WTC11 (cell line): Measurements from ENCODE around the gene FZD1. TPM values are rescaled to one million over a fixed set of nuclear protein-coding genes. Genes with fewer than 3 reads are reported as not detected.
A peak's percentile ranks its signal among the peaks of the same experiment; 100 is the strongest.

ENCODE experiments used
- ATAC-seq: fragments of 200-7000 bp; cut with Tn5 transposase; 2 replicates; pipeline ENCODE4 v1.10.0; 2021; ENCODE audit warnings: mild to moderate bottlenecking, moderate library complexity
- CTCF ChIA-PET: fragments of 300-600 bp; sonication (Branson Sonifier 250); formaldehyde crosslinking; loops from one replicate; lab custom pipeline; 2021; ENCODE audit warnings: antibody characterized with exemption; lab: Charles Lee
- POLR2A ChIA-PET: fragments of 350-600 bp; sonication (Branson Sonifier 250); formaldehyde crosslinking; loops from one replicate; lab custom pipeline; 2021; ENCODE audit warnings: antibody characterized with exemption; lab: Charles Lee
- DNase-seq: peaks from one replicate; pipeline ENCODE4 v3.0.0; 2021; ENCODE audit warnings: low spot score
- H3K27ac Mint-ChIP-seq: 2 replicates; pipeline ENCODE4 v1.8.0; 2021; ENCODE audit warnings: mixed read lengths
- H3K27me3 Mint-ChIP-seq: 2 replicates; pipeline ENCODE4 v1.8.0; 2021; ENCODE audit warnings: low read depth, mild to moderate bottlenecking, moderate library complexity, mixed read lengths
- H3K36me3 Mint-ChIP-seq: 2 replicates; pipeline ENCODE4 v1.8.0; 2021; ENCODE audit warnings: mixed read lengths
- H3K4me1 Mint-ChIP-seq: 2 replicates; pipeline ENCODE4 v1.8.0; 2022; ENCODE audit warnings: mixed read lengths
- H3K4me3 Mint-ChIP-seq: 2 replicates; pipeline ENCODE4 v1.8.0; 2021; ENCODE audit warnings: mild to moderate bottlenecking, moderate library complexity, mixed read lengths
- H3K9me3 Mint-ChIP-seq: 2 replicates; pipeline ENCODE4 v1.8.0; 2021; ENCODE audit warnings: mixed read lengths
- ATF1 ChIP-seq: sonication (generic); formaldehyde crosslinking; IDR thresholded peaks from 2 replicates; pipeline ENCODE4 v1.8.1; 2023; ENCODE audit warnings: mild to moderate bottlenecking, moderate library complexity, missing genetic modification reagents
- CREB1 ChIP-seq: sonication (generic); formaldehyde crosslinking; IDR thresholded peaks from 2 replicates; pipeline ENCODE4 v1.8.0; 2023; ENCODE audit warnings: mild to moderate bottlenecking, missing genetic modification reagents
- FOXP1 ChIP-seq: sonication (generic); formaldehyde crosslinking; IDR thresholded peaks from 2 replicates; pipeline ENCODE4 v1.8.0; 2022; ENCODE audit warnings: missing genetic modification reagents, mild to moderate bottlenecking, moderate library complexity, borderline replicate concordance
- KAT7 ChIP-seq: sonication (generic); formaldehyde crosslinking; IDR thresholded peaks from 2 replicates; pipeline ENCODE4 v1.8.1; 2023; ENCODE audit warnings: missing genetic modification reagents, mild to moderate bottlenecking, borderline replicate concordance
- MYBL2 ChIP-seq: sonication (generic); formaldehyde crosslinking; IDR thresholded peaks from 2 replicates; pipeline ENCODE4 v1.8.1; 2023; ENCODE audit warnings: mild to moderate bottlenecking, moderate library complexity, missing genetic modification reagents
- ZNF121 ChIP-seq: sonication (generic); formaldehyde crosslinking; IDR thresholded peaks from 2 replicates; pipeline ENCODE4 v1.8.0; 2023; ENCODE audit warnings: missing genetic modification reagents
- ZNF423 ChIP-seq: fragments of 250-450 bp; sonication (Bioruptor Pico); IDR thresholded peaks from 2 replicates; pipeline ENCODE4 v2.1.2; 2022; ENCODE audit warnings: mild to moderate bottlenecking, moderate library complexity
- total RNA-seq: library from RNA; stranded (reverse); gene quantifications from 3 replicates; pipeline ENCODE4 v1.2.3, GENCODE V29; 2021
- TF ChIP-seq, protein P1 (sequence below): sonication (generic); formaldehyde crosslinking; IDR thresholded peaks from 2 replicates; pipeline ENCODE4 v1.8.1; 2022; ENCODE audit warnings: low read depth, missing genetic modification reagents, borderline replicate concordance
- TF ChIP-seq, protein P2 (sequence below): sonication (generic); formaldehyde crosslinking; IDR thresholded peaks from 2 replicates; pipeline ENCODE4 v1.8.0; 2022; ENCODE audit warnings: mild to moderate bottlenecking, missing genetic modification reagents
- TF ChIP-seq, protein P3 (sequence below): fragments of 250-450 bp; sonication (Bioruptor Pico); IDR thresholded peaks from 2 replicates; pipeline ENCODE4 v1.9.0; 2021; ENCODE audit warnings: mild to moderate bottlenecking, borderline replicate concordance
- TF ChIP-seq, protein P4 (sequence below): sonication (generic); formaldehyde crosslinking; IDR thresholded peaks from 2 replicates; pipeline ENCODE4 v1.8.0; 2022; ENCODE audit warnings: mild to moderate bottlenecking, missing genetic modification reagents

FZD1 gene
- total RNA-seq, 1 experiment from 2014 or later = 2.0 TPM

DNA sequence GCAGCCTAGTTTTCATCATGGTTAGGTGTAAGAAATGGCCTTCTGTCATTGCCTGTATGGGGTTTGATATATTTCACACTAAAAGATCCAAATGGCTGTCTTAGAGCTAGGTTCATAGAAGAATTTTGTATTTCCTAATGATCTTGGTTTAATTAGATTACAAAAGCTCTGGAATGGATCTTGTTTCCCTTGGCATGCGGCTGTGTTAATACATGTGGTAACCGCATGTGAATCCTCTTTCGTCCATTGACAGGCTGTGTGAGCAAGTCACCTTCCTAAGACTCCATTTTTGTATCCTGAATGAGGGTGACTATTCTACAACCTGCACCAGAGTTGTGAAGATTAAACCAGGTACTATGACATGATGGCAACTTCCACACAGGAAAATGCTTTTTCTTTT lies 12.4 kb upstream of the FZD1 start:
- POLR2A ChIA-PET = no interaction called here
- CTCF ChIA-PET = no interaction called here
- Mint-ChIP-seq H3K4me1 (no peaks in the 10 kb centered on the region), H3K27ac (no peak overlapping the region), H3K36me3 (peaks cover 6% of the 10 kb centered on the region), H3K4me3 (no peak overlapping the region), H3K9me3 (peaks cover 17% of the 10 kb centered on the region), H3K27me3 (peaks cover 24% of the 10 kb centered on the region)
- no peak for DNase-seq
- no peak for ATAC-seq
- no peak for TF ChIP-seq KAT7 (CRISPR knock-in tag)

DNA sequence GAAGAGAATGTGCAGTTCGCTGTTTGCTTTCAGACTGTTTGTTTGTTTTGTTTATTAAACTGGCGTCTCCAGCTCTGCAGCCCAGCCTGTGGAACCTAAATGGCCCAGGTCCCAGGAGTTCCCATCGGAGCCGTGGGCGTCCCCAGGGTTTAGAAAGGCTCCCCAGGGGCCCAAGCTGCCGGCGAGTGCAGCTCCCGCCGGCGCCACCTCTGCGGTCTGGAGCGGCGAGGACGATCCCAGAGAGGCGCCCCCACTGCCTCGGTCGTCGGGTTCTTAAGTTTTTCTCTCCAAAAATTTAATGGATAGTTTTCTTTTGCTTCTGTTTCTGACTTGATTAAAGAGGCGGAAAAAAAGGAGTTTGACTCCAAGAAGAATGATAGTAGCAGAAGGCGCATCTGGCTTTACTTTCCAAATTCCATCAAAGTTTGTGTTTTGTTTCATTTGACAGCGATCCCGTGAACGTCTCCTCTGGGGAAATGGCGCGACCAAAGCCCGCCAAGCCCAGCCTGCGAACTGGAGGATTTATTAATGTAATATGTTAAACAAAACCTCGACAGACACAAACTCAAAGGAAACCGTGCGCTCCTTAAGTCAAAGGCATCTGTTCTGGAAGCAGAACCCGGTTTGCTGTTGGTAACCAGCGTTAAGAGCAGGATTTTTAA lies 718 bp upstream of the FZD1 start:
- H3K27ac Mint-ChIP-seq = no peak overlapping the region
- H3K9me3 Mint-ChIP-seq = no peaks in the 10 kb centered on the region
- ChIA-PET POLR2A (no interaction called here), CTCF (no interaction called here)
- TF ChIP-seq MYBL2 (CRISPR knock-in tag) (no peak), FOXP1 (CRISPR knock-in tag) (no peak), KAT7 (CRISPR knock-in tag) (no peak), ZNF423 (CRISPR knock-in tag) (0 out of 2 replicates have a peak, but pooled peaks have one; percentile 41)
- TF ChIP-seq, protein P1, sequence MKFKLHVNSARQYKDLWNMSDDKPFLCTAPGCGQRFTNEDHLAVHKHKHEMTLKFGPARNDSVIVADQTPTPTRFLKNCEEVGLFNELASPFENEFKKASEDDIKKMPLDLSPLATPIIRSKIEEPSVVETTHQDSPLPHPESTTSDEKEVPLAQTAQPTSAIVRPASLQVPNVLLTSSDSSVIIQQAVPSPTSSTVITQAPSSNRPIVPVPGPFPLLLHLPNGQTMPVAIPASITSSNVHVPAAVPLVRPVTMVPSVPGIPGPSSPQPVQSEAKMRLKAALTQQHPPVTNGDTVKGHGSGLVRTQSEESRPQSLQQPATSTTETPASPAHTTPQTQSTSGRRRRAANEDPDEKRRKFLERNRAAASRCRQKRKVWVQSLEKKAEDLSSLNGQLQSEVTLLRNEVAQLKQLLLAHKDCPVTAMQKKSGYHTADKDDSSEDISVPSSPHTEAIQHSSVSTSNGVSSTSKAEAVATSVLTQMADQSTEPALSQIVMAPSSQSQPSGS = no peak
- H3K36me3 Mint-ChIP-seq = no peaks in the 10 kb centered on the region; the same call in 1 of the 2 replicates
- H3K4me1 Mint-ChIP-seq = peaks cover 31% of the 10 kb centered on the region
- ATAC-seq = no peak
- peak; percentile 47 for DNase-seq
- peak overlapping the region; percentile 84 for H3K4me3 Mint-ChIP-seq
- peaks cover 85% of the 10 kb centered on the region for H3K27me3 Mint-ChIP-seq

DNA sequence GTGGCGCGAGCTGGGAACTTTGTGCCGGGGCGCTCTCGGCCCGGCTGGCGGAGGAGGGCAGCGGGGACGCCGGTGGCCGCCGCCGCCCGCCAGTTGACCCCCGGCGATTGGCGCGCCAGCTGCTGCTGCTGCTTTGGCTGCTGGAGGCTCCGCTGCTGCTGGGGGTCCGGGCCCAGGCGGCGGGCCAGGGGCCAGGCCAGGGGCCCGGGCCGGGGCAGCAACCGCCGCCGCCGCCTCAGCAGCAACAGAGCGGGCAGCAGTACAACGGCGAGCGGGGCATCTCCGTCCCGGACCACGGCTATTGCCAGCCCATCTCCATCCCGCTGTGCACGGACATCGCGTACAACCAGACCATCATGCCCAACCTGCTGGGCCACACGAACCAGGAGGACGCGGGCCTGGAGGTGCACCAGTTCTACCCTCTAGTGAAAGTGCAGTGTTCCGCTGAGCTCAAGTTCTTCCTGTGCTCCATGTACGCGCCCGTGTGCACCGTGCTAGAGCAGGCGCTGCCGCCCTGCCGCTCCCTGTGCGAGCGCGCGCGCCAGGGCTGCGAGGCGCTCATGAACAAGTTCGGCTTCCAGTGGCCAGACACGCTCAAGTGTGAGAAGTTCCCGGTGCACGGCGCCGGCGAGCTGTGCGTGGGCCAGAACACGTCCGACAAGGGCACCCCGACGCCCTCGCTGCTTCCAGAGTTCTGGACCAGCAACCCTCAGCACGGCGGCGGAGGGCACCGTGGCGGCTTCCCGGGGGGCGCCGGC lies 870 bp downstream of the FZD1 start:
- ChIA-PET CTCF (no interaction called here), POLR2A (no interaction called here)
- H3K9me3 Mint-ChIP-seq = no peaks in the 10 kb centered on the region
- H3K36me3 Mint-ChIP-seq = no peaks in the 10 kb centered on the region; the same call in 1 of the 2 replicates
- H3K4me3 Mint-ChIP-seq = peak overlapping the region; percentile 84
- DNase-seq = peak; percentile 37
- H3K27me3 Mint-ChIP-seq = peaks cover 85% of the 10 kb centered on the region
- TF ChIP-seq, protein P2, sequence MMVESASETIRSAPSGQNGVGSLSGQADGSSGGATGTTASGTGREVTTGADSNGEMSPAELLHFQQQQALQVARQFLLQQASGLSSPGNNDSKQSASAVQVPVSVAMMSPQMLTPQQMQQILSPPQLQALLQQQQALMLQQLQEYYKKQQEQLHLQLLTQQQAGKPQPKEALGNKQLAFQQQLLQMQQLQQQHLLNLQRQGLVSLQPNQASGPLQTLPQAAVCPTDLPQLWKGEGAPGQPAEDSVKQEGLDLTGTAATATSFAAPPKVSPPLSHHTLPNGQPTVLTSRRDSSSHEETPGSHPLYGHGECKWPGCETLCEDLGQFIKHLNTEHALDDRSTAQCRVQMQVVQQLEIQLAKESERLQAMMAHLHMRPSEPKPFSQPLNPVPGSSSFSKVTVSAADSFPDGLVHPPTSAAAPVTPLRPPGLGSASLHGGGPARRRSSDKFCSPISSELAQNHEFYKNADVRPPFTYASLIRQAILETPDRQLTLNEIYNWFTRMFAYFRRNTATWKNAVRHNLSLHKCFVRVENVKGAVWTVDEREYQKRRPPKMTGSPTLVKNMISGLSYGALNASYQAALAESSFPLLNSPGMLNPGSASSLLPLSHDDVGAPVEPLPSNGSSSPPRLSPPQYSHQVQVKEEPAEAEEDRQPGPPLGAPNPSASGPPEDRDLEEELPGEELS (CRISPR knock-in tag) = peak; percentile 70; the same call in 1 of the 2 replicates
- TF ChIP-seq ATF1 (CRISPR knock-in tag) = 0 out of 2 replicates have a peak, but pooled peaks have one; percentile 33
- TF ChIP-seq, protein P3, sequence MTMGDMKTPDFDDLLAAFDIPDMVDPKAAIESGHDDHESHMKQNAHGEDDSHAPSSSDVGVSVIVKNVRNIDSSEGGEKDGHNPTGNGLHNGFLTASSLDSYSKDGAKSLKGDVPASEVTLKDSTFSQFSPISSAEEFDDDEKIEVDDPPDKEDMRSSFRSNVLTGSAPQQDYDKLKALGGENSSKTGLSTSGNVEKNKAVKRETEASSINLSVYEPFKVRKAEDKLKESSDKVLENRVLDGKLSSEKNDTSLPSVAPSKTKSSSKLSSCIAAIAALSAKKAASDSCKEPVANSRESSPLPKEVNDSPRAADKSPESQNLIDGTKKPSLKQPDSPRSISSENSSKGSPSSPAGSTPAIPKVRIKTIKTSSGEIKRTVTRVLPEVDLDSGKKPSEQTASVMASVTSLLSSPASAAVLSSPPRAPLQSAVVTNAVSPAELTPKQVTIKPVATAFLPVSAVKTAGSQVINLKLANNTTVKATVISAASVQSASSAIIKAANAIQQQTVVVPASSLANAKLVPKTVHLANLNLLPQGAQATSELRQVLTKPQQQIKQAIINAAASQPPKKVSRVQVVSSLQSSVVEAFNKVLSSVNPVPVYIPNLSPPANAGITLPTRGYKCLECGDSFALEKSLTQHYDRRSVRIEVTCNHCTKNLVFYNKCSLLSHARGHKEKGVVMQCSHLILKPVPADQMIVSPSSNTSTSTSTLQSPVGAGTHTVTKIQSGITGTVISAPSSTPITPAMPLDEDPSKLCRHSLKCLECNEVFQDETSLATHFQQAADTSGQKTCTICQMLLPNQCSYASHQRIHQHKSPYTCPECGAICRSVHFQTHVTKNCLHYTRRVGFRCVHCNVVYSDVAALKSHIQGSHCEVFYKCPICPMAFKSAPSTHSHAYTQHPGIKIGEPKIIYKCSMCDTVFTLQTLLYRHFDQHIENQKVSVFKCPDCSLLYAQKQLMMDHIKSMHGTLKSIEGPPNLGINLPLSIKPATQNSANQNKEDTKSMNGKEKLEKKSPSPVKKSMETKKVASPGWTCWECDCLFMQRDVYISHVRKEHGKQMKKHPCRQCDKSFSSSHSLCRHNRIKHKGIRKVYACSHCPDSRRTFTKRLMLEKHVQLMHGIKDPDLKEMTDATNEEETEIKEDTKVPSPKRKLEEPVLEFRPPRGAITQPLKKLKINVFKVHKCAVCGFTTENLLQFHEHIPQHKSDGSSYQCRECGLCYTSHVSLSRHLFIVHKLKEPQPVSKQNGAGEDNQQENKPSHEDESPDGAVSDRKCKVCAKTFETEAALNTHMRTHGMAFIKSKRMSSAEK = no peak
- peak; percentile 14; the same call in 1 of the 2 replicates for TF ChIP-seq CREB1 (CRISPR knock-in tag)
- TF ChIP-seq, protein P4, sequence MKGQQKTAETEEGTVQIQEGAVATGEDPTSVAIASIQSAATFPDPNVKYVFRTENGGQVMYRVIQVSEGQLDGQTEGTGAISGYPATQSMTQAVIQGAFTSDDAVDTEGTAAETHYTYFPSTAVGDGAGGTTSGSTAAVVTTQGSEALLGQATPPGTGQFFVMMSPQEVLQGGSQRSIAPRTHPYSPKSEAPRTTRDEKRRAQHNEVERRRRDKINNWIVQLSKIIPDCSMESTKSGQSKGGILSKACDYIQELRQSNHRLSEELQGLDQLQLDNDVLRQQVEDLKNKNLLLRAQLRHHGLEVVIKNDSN (CRISPR knock-in tag) = no peak
- TF ChIP-seq ZNF121 (CRISPR knock-in tag) = peak; percentile 21; the same call in 1 of the 2 replicates
- 0 out of 2 replicates have a peak, but pooled peaks have one; percentile 31 for TF ChIP-seq MYBL2 (CRISPR knock-in tag)
- ATAC-seq = peak; percentile 12
- no peak overlapping the region for H3K27ac Mint-ChIP-seq
- peaks cover 31% of the 10 kb centered on the region for H3K4me1 Mint-ChIP-seq
